Activated T-helper 9 cell treated with anti-CD3 and anti-CD28 coated beads, Interleukin-2, amount 50 U/mL, for 16 hours (primary cell): ENCODE results near the gene SELP.
A peak's percentile ranks its signal among the peaks of the same experiment; 100 is the strongest.

ENCODE experiments used
- DNase-seq: peaks from one replicate; pipeline ENCODE4 v3.0.0-alpha.2; 2020; ENCODE audit warnings: low read depth

SELP gene

GRCh38 chr1:169620565-169620964 is 9.4 kb downstream of the SELP start:
- no peak for DNase-seq

- no peak for DNase-seq
Observed at GRCh38 chr1:169618367-169618766, 11.6 kb downstream of the SELP start.

- DNase-seq = no peak
Observed at GRCh38 chr1:169615803-169616202, 14.1 kb downstream of the SELP start.

- DNase-seq = no peak
Observed at GRCh38 chr1:169610858-169611257, 19.1 kb downstream of the SELP start.

- no peak for DNase-seq
Observed at GRCh38 chr1:169610108-169610507, 19.8 kb downstream of the SELP start.

- DNase-seq = no peak
Observed at GRCh38 chr1:169608226-169608625, 21.7 kb downstream of the SELP start.

GRCh38 chr1:169604781-169605560 is 25.0 kb downstream of the SELP start:
- peak; percentile 5 for DNase-seq

- DNase-seq = no peak
Observed at GRCh38 chr1:169601096-169601881, 28.6 kb downstream of the SELP start.

- DNase-seq = no peak
Observed at GRCh38 chr1:169595764-169596711, 33.9 kb downstream of the SELP start.

- no peak for DNase-seq
Observed at GRCh38 chr1:169594391-169594790, 35.5 kb downstream of the SELP start.

GRCh38 chr1:169590932-169591331 is 39.0 kb downstream of the SELP start:
- no peak for DNase-seq

GRCh38 chr1:169588785-169589485 is 41.0 kb downstream of the SELP start:
- DNase-seq = no peak

- no peak for DNase-seq
Observed at GRCh38 chr1:169588112-169588511, 41.8 kb downstream of the SELP start.

- DNase-seq = peak; percentile 50
Observed at GRCh38 chr1:169586395-169587255, 43.3 kb downstream of the SELP start, which contains the start of gene F5. F5 (minus strand) TSS chr1:169586481; CDS start chr1:169586386, 95 bp downstream.

- DNase-seq = no peak
Observed at GRCh38 chr1:169586067-169586394, 43.9 kb downstream of the SELP start.

GRCh38 chr1:169585181-169585580 is 44.7 kb downstream of the SELP start:
- DNase-seq = no peak

- DNase-seq = no peak
Observed at GRCh38 chr1:169584483-169585144, 45.3 kb downstream of the SELP start.

- DNase-seq = no peak
Observed at GRCh38 chr1:169577981-169578738, 51.8 kb downstream of the SELP start.

- no peak for DNase-seq
Observed at GRCh38 chr1:169576935-169577331, 53.0 kb downstream of the SELP start.
